GM21717 (cell line): ENCODE data around the gene SHISA8.
A peak's percentile ranks its signal among the peaks of the same experiment; 100 is the strongest.
"Not testable (repeated sequence)": the region's sequence is repeated elsewhere in the genome, so short reads cannot be mapped to it uniquely, and the experiment has no call there.

ENCODE experiments used
- ATAC-seq: cut with Tn5 transposase; IDR thresholded peaks from one replicate; pipeline ENCODE4 v1.9.1; 2021; ENCODE audit warnings: mild to moderate bottlenecking, moderate library complexity; ENCODE audit not compliant: unreplicated experiment

Gene SHISA8

GRCh38 chr22:41915035-41915785, at the start of gene SHISA8:
Gene SHISA8, minus strand, starts transcription at chr22:41915074. Its CDS starts 407 bp downstream, at chr22:41914667.
- no peak for ATAC-seq

- no peak for ATAC-seq
Observed at GRCh38 chr22:41964112-41964491, 49.2 kb upstream of the SHISA8 start.

DNA sequence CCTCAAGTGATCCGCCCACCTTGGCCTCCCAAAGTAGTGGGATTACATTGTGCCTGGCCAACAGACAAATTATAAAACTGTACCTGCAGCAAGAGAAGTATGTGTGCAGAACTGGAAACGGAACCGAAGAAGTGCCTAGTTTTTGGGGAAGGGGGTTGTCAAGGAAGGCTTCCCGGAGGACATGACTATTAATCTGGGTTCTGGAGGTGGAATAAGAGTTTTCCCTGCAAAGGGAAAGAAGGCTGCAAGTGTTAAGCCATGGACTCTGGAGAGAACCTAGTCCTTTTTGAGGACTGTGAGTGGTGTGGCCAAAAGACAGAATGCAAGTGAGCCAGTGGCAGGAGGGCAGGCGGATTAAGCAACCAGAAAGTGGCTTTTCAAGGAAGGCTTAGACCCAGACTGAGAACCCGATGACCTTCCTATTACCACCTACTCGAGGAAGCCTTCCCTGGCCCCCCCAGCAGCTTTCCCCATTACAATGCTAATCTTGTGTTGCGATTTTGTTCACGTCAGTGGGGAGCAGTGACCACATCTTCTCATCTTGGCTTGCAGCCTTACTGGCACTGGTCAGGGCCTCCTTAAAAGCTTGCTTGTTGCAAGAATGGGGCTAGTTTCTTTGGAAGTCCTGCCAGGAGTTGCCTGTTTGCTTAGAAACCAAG, 48.7 kb upstream of the SHISA8 start:
- no peak for ATAC-seq

- ATAC-seq: no peak
Observed at GRCh38 chr22:41957941-41958556, 43.2 kb upstream of the SHISA8 start.

GRCh38 chr22:41952713-41953112, 37.8 kb upstream of the SHISA8 start:
- no peak for ATAC-seq

DNA sequence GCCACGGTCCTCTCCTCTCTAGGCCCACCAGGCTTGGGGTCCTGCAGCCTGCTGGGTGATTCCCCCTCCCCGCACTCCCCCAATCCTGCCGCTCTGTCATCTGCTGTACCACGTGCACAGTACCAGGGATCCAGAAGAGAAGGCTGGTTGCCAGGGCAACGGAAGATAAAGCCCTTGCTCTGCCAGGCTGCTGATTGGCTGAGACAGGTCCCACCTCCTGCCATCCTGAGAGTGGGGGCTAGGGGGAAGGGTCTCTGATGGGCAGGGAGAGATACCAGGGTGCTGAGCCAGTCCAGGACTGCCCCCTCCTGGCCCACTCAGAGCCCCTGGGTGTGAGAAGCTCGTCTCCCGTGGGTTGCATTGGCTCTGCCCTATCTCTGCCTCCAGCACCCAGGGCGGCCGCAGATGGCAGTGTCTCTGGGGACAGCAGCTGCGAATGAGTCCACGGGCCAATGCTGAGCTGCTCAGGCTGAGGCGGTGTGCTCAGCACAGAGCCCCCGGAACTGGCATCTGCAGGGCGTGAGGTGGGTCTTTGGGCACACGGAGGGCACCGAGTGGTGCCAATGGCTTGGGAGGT, 37.1 kb upstream of the SHISA8 start, which contains the start of gene SMIM45:
SMIM45 (plus strand) TSS at position 253 of the 577 bp plus-strand sequence.
- ATAC-seq: no peak

DNA sequence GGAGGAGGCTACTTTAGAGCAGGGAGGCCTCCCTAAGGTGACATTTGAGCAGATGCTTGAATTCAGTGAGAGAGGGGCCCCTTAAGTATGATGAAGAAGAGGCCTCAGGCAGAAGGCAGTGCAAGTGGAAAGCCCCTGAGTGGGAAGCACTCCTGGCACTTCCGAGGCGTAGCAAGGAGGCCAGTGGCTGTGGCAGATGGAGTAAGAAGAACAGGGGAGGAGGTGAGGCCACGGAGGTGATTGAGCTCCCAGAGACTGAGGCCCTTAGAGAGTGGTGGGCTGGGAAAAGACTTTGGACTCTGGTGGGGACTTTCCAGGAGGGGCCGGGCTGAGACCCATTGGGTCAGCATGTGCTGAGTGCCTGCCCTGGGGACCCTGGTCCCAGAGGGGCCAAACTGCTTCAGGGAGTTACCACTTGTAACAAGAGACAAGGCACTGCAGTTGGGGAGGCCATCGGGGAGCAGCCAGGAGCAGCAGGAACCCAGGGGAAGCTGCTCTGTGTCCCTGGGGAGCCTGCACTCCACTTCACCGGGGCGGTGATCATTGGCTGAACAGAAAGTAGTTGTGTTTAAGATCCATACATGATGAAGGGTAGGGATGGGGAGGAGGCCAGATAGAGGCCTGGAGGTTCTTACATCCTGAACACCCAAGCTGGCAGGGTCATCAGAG, 34.6 kb upstream of the SHISA8 start:
- no peak for ATAC-seq

DNA sequence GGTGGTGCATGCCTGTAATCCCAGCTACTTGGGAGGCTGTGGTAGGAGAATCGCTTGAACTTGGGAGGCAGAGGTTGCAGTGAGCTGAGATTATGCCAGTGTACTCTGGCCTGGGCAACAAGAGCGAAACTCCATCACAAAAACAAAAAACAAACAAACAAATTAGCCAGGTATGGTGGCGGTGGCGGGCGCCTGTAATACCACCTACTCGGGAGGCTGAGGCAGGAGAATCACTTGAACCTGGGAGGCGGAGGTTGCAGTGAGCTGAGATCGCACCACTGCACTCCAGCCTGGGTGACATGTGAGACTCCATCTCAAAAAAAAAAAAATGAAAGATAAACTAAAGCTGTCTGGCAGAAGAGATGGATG, 34.0 kb upstream of the SHISA8 start:
- not testable (repeated sequence) for ATAC-seq

- no peak for ATAC-seq
Observed at GRCh38 chr22:41948142-41948541, 33.3 kb upstream of the SHISA8 start.

DNA sequence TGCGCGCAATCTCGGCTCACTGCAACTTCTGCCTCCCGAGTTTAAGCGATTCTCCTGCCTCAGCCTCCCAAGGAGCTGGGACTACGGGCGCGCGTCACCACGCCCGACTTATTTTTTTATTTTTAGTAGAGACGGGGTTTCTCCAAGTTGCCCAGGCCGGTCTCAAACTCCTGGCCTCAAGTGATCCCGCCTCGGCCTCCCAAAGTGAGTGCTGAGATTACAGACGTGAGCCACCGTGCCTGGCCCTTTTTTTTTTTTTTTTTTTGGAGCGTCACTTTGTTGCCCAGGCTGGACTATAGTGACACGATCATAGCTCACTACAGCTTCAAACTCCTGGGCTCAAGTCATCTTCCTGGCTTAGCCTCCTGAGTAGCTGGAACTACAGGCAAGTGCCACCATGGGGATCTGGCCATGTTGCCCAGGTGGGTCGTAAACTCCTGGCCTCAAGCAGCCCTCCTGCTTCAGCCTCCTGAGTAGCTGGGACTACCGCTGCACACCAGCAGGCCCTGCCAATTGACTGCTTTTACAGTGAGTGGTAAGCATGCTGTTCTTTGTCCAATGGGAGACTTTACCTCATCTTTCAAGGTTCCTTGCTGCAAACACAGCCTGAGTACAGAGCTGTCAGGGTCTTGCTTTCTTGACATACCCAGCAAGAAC, 32.7 kb upstream of the SHISA8 start:
- ATAC-seq: no peak

GRCh38 chr22:41946629-41947423, 32.0 kb upstream of the SHISA8 start, which contains the start of gene CENPM:
Gene CENPM, minus strand, starts transcription at chr22:41947152. Its CDS starts 76 bp downstream, at chr22:41947076.
- peak; percentile 59 for ATAC-seq

DNA sequence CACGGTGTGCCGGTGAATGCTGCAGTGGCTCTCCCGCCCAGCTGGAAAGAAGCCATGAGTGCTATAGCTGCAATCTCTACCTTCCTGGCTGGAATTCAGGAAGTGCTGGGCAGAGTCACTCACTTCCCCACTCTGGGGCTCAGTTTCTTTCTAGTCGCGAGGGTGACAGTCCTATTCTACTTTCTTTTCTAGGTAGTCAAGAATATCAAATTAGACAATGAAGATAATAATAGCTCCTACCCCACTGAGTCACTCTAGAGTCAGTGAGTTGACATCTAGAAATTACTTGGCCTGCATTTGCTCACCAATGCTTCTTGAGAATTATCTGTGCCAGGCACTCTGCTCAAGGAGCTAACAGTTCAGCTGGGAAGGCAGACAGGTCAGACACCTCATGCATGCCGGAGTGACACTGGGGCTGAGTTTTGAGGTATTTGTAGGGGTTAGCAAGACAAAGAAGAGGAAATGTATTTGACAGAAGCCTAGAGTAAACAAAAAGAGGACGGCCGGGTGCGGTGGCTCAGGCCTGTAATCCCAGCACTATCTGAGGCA, 28.9 kb upstream of the SHISA8 start:
- no peak for ATAC-seq

DNA sequence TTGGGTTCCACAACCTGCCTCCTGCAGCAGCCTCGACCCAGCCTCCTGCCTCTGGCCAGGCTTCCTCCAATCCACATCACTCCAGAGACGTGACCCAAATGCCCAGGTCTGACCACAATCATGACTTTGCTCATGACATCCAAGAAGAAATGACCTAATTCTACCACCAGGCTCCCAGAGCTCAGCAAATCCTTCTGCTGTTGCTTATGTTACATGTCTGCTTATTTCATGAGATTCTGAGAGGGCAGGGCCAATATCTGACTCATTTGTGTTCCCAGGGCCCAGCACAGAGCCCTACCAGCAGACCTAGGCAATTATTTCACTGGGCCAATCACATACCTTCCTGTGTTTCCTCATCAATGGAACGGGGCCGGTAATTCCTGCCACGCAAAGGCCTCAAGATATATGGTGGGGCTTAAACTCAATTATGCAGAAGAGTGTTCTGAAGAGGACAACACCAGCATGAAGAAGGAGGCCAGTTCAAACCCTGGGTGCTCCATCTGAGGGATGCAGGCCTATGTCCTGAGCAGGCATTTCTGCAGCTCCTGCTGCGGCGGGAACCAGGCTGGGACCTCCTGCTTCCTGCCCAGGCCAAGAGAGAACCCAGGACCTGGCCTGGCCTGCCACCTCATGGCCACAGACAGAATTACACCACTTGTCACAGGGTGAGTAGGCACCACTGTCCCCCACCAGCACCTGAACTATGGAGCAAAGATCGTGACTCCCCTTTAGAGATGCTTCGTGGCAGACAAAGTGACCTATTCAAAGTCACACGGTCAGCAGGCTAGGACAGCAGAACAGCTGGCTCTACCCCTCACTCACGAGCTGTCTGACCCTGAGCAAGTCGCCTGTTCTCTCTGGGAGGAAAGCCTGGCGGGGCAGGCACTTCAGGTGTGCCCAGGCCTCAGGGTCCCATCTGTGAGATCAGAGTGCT, 26.2 kb upstream of the SHISA8 start:
- peak; percentile 34 for ATAC-seq

GRCh38 chr22:41939981-41940831, 25.3 kb upstream of the SHISA8 start:
- peak; percentile 49 for ATAC-seq

- no peak for ATAC-seq
Observed at GRCh38 chr22:41936894-41937169, 22.0 kb upstream of the SHISA8 start.

DNA sequence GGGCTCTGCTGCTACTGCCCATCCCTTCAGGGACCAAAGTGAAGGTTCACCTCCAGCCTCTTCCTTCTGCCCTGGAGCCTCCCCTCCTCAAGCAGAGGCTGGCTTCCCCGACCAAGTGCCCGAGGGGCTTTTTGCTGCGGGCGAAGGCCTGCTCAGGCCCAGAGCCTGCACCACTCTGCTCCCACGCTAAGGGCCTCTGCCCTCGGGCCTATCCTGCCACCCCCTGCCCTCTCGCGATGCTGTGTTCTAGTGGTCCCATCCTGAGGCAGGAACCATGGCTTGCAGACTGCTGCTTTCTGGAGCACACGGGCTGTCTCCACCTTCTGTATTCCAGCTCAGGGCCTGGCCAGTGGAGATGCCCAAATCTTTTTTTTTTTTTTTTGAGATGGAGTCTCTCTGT, 20.6 kb upstream of the SHISA8 start:
- ATAC-seq: no peak

GRCh38 chr22:41935015-41935351, 20.1 kb upstream of the SHISA8 start:
- no peak for ATAC-seq
